Measurements from ENCODE around the gene PDE6H. TPM values are rescaled to one million over a fixed set of nuclear protein-coding genes. Genes with fewer than 3 reads are reported as not detected.

The PDE6H gene
- total and polyA plus RNA-seq, 2 donors (not counting 3 experiments of a cell fraction or from before 2014, with no cell fraction given) = not detected

- intact Hi-C loops (cut with micrococcal nuclease) (no loop called here), dilution Hi-C loops (cut with MboI; ENCODE audit: extremely low pct_ligation_motif_present, low sequenced_read_pairs) (no loop called here)
- Histone ChIP-seq H2AFZ (ENCODE audit: low read depth, low read length) (no peak overlapping the region), H3K4me1 (ENCODE audit: control insufficient read depth, extremely low read depth, insufficient read depth, low read length) (no peaks in the 10 kb centered on the region), H3K9ac (replicated peaks; ENCODE audit: extremely low read depth, insufficient read depth, low read length) (no peak overlapping the region), H3K27ac (ENCODE audit: insufficient read depth, low read depth, low read length) (no peak overlapping the region), H3K9me3 (replicated peaks; ENCODE audit: control insufficient read depth, insufficient read depth, low read length) (no peaks in the 10 kb centered on the region), H3K27me3 (ENCODE audit: control insufficient read depth in 2 of 2, insufficient read depth in 2 of 2, low read length in 2 of 2) (no peaks in the 10 kb centered on the region), H3K36me3 (ENCODE audit: control insufficient read depth in 2 of 2, extremely low read depth in 1 of 2, insufficient read depth in 2 of 2, low read length in 2 of 2) (no peaks in the 10 kb centered on the region), H4K20me1 (replicated peaks; ENCODE audit: control insufficient read depth, extremely low read depth, insufficient read depth, low read length) (no peaks in the 10 kb centered on the region), H3K4me2 (ENCODE audit: insufficient read depth, low read length) (no peak overlapping the region), H3K9me1 (replicated peaks; ENCODE audit: control insufficient read depth, extremely low read depth, insufficient read depth, low read length) (no peaks in the 10 kb centered on the region), H3K79me2 (ENCODE audit: control insufficient read depth, insufficient read depth, low read length) (no peaks in the 10 kb centered on the region), H3K4me3 (replicated peaks in 1 of 3; ENCODE audit: insufficient read depth in 1 of 3, low read depth in 1 of 3, low read length in 3 of 3) (no peak overlapping the region)
- BruUV-seq (replicated peaks) = no TSS peak
- ChIA-PET POLR2A (no interaction called here), CTCF (no interaction called here)
- no peak for FAIRE-seq
- TF ChIP-seq FOS (IDR thresholded peaks at IDR 0.05; ENCODE audit: borderline replicate concordance, insufficient read depth, low read length) (no peak), MYC (IDR thresholded peaks at IDR 0.05; ENCODE audit: low read depth, low read length) (no peak), GATA2 (IDR thresholded peaks at IDR 0.05; ENCODE audit: insufficient read depth, insufficient read length, low read depth, low read length) (no peak), POLR2A (IDR thresholded peaks at IDR 0.05; ENCODE audit: low read depth, low read length) (no peak), JUN (IDR thresholded peaks at IDR 0.05; ENCODE audit: borderline replicate concordance, insufficient read depth, insufficient read length, low read depth) (no peak), MAX (IDR thresholded peaks at IDR 0.05; ENCODE audit: insufficient read depth, insufficient read length) (no peak), CTCF (IDR thresholded peaks at IDR 0.05; ENCODE audit: extremely low read depth in 1 of 2, insufficient read depth in 1 of 2, low read depth in 1 of 2, low read length in 2 of 2) (no peak), POLR2AphosphoS5 (IDR thresholded peaks at IDR 0.05; ENCODE audit: insufficient read depth, low read depth, low read length) (no peak), EZH2 (IDR thresholded peaks at IDR 0.05; ENCODE audit: borderline replicate concordance, low read depth, low read length, severe bottlenecking) (no peak)
- no peak for DNase-seq (ENCODE audit: low read depth, low spot score)
Observed at GRCh38 chr12:14923944-14924343, 48.9 kb upstream of the PDE6H start.
